K562 (cell line): ENCODE data around the gene PSRC1. TPM values are rescaled to one million over a fixed set of nuclear protein-coding genes. Genes with fewer than 3 reads are reported as not detected.

Experiments
- BHLHE40 ChIP-seq: IDR thresholded peaks from 2 replicates; pipeline ENCODE4 v1.6.1; 2011; ENCODE audit warnings: low read length, improper control_type of control experiment
- CBFB ChIP-seq: sonication (generic); formaldehyde crosslinking; IDR thresholded peaks from 2 replicates; pipeline ENCODE4 v1.4.0; 2020; ENCODE audit warnings: mild to moderate bottlenecking, missing genetic modification reagents
- CXXC5 ChIP-seq: fragments of 250-450 bp; sonication (Bioruptor Pico); IDR thresholded peaks from 2 replicates; pipeline ENCODE4 v1.8.0; 2022; ENCODE audit warnings: inconsistent platforms, mild to moderate bottlenecking, moderate library complexity
- HLTF ChIP-seq: fragments of 450-650 bp; IDR thresholded peaks from 2 replicates; pipeline ENCODE4 v1.6.1; 2016
- KHSRP ChIP-seq: fragments of 450-650 bp; IDR thresholded peaks from 2 replicates; pipeline ENCODE4 v1.6.1; 2017
- MAFK ChIP-seq: IDR thresholded peaks from 2 replicates; pipeline ENCODE4 v1.6.1; 2011; ENCODE audit warnings: low read length, improper control_type of control experiment
- MBD2 ChIP-seq: sonication (generic); IDR thresholded peaks from 2 replicates; pipeline ENCODE4 v1.6.1; 2016; ENCODE audit warnings: low read depth, borderline replicate concordance
- MIER1 ChIP-seq: fragments of 450-650 bp; IDR thresholded peaks from 2 replicates; pipeline ENCODE4 v1.6.1; 2016; ENCODE audit warnings: antibody characterized with exemption, mild to moderate bottlenecking, low read depth
- NFYB ChIP-seq: IDR thresholded peaks from 2 replicates; pipeline ENCODE4 v1.6.1; 2011; ENCODE audit warnings: mild to moderate bottlenecking, moderate library complexity; ENCODE audit not compliant: insufficient read length; ENCODE audit errors: extremely low read depth
- SIX5 ChIP-seq, 2 experiments: IDR thresholded peaks; 2 replicates each; pipeline ENCODE4 v1.6.1; 2011; ENCODE audit warnings: low read length in 2 of 2, borderline replicate concordance in 1 of 2, low read depth in 1 of 2, mild to moderate bottlenecking in 1 of 2, moderate library complexity in 1 of 2; ENCODE audit not compliant: insufficient read depth in 1 of 2
- SMAD1 ChIP-seq: fragments of 150-350 bp; IDR thresholded peaks from 2 replicates; pipeline ENCODE4 v1.6.1; 2014; ENCODE audit warnings: low read length, low read depth; ENCODE audit not compliant: partially characterized antibody
- STAG1 ChIP-seq: sonication (generic); formaldehyde crosslinking; IDR thresholded peaks from 2 replicates; pipeline ENCODE4 v1.5.0; 2020; ENCODE audit warnings: missing genetic modification reagents, borderline replicate concordance
- STAT5B ChIP-seq: fragments of 250-450 bp; sonication (Bioruptor Pico); IDR thresholded peaks from 2 replicates; pipeline ENCODE4 v1.8.0; 2021; ENCODE audit warnings: mild to moderate bottlenecking, inconsistent platforms
- SUPT5H ChIP-seq: fragments of 450-650 bp; IDR thresholded peaks from 2 replicates; pipeline ENCODE4 v1.6.1; 2016
- polyA plus RNA-seq, 8 experiments: library from polyadenylated mRNA; depleted of rRNA in 4 of 8; stranded (reverse) in 5 of 8; unstranded in 3 of 8; fragments of >200 nt; fragmentation: Nextera tagmentation in 2 of 8; fragmentation: Illumina TruSeq in 1 of 8; extraction: Ambion mirVana in 2 of 8; extraction: Trizol in 1 of 8; gene quantifications; 2 replicates each; pipeline versions ENCODE4 v1.2.1 to v1.2.3, GENCODE V29; 2011 to 2014; ENCODE audit warnings: inconsistent platforms in 1 of 8, missing spikeins in 1 of 8
- total RNA-seq, 7 experiments: library from RNA; depleted of rRNA in 6 of 7; stranded (reverse); fragments of >200 nt in 6 of 7; fragmentation: Illumina TruSeq in 2 of 7; extraction: Trizol in 2 of 7; gene quantifications; 2 replicates each; pipeline versions ENCODE4 v1.2.1 to v1.2.3, GENCODE V29; 2011 to 2021; ENCODE audit warnings: low replicate concordance in 1 of 7
- TF ChIP-seq, protein P1 (sequence below): conservative IDR thresholded peaks from 2 replicates; pipeline ENCODE4 v1.6.1; 2011; ENCODE audit warnings: low read depth, mild to moderate bottlenecking, low read length; ENCODE audit not compliant: control insufficient read depth
- TF ChIP-seq, protein P2 (sequence below), 2 experiments: fragments of 450-650 bp; formaldehyde crosslinking in 1 of 2; IDR thresholded peaks; 2 replicates each; pipeline versions ENCODE4 v1.4.0 to v1.6.1; 2014 to 2020; ENCODE audit warnings: mild to moderate bottlenecking in 2 of 2, borderline replicate concordance in 1 of 2, low read depth in 1 of 2
- TF ChIP-seq, protein P3 (sequence below): fragments of 250-450 bp; sonication (Bioruptor Pico); IDR thresholded peaks from 2 replicates; pipeline ENCODE4 v1.8.0; 2021; ENCODE audit warnings: moderate library complexity, mild to moderate bottlenecking, inconsistent platforms
- TF ChIP-seq, protein P4 (sequence below): fragments of 450-650 bp; IDR thresholded peaks from 2 replicates; pipeline ENCODE4 v1.6.1; 2016; ENCODE audit warnings: low read depth, mild to moderate bottlenecking, moderate library complexity

The PSRC1 gene
- total and polyA plus RNA-seq, 9 of the 15 experiments (the other 6 are each of a cell fraction or from before 2014, with no cell fraction given), result 6.5 to 65.2 (median 39.3) TPM

DNA sequence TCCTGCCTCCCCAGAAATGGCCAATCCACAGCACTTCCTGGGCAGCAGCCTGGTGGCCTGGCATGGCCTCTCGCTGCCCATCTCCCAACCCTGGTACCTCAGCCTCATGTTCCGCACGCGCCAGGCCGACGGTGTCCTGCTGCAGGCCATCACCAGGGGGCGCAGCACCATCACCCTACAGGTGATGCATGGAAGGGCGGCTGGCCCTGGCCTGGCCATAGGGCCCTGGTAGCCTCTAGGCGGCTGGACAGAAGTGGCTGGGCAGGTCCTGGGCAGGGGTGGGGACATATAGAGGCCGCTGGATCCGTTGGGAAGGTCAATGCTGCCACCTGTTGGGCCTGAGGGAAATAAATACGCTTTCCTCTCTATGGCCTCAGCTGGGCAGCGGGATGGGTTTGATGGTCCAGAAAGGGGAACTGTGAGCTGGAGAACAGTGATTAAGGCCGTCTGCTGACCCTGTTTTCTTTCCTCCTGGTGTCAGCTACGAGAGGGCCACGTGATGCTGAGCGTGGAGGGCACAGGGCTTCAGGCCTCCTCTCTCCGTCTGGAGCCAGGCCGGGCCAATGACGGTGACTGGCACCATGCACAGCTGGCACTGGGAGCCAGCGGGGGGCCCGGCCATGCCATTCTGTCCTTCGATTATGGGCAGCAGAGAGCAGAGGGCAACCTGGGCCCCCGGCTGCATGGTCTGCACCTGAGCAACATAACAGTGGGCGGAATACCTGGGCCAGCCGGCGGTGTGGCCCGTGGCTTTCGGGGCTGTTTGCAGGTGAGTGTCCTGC is 19.2 kb downstream of the PSRC1 start (continued):
- TF ChIP-seq CXXC5 (CRISPR knock-in tag), result peak; percentile 35; the same call in 1 of the 2 replicates
- TF ChIP-seq, protein P1, sequence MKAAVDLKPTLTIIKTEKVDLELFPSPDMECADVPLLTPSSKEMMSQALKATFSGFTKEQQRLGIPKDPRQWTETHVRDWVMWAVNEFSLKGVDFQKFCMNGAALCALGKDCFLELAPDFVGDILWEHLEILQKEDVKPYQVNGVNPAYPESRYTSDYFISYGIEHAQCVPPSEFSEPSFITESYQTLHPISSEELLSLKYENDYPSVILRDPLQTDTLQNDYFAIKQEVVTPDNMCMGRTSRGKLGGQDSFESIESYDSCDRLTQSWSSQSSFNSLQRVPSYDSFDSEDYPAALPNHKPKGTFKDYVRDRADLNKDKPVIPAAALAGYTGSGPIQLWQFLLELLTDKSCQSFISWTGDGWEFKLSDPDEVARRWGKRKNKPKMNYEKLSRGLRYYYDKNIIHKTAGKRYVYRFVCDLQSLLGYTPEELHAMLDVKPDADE, result peak; percentile 18; the same call in 1 of the 2 replicates
- no peak; the same call in 1 of the 2 replicates for TF ChIP-seq CBFB (CRISPR knock-in tag)
- TF ChIP-seq, protein P2, sequence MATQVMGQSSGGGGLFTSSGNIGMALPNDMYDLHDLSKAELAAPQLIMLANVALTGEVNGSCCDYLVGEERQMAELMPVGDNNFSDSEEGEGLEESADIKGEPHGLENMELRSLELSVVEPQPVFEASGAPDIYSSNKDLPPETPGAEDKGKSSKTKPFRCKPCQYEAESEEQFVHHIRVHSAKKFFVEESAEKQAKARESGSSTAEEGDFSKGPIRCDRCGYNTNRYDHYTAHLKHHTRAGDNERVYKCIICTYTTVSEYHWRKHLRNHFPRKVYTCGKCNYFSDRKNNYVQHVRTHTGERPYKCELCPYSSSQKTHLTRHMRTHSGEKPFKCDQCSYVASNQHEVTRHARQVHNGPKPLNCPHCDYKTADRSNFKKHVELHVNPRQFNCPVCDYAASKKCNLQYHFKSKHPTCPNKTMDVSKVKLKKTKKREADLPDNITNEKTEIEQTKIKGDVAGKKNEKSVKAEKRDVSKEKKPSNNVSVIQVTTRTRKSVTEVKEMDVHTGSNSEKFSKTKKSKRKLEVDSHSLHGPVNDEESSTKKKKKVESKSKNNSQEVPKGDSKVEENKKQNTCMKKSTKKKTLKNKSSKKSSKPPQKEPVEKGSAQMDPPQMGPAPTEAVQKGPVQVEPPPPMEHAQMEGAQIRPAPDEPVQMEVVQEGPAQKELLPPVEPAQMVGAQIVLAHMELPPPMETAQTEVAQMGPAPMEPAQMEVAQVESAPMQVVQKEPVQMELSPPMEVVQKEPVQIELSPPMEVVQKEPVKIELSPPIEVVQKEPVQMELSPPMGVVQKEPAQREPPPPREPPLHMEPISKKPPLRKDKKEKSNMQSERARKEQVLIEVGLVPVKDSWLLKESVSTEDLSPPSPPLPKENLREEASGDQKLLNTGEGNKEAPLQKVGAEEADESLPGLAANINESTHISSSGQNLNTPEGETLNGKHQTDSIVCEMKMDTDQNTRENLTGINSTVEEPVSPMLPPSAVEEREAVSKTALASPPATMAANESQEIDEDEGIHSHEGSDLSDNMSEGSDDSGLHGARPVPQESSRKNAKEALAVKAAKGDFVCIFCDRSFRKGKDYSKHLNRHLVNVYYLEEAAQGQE (IDR thresholded peaks at IDR 0.05; ENCODE audit: borderline replicate concordance), result peak; percentile 97
- TF ChIP-seq, protein P2 (CRISPR knock-in tag; IDR thresholded peaks at IDR 0.05; ENCODE audit: low read depth), result no peak
- peak; percentile 98 for TF ChIP-seq STAG1
- no peak; the same call in 1 of the 2 replicates for TF ChIP-seq MBD2
- TF ChIP-seq KHSRP, result no peak
- TF ChIP-seq NFYB, result no peak
- TF ChIP-seq, protein P3, sequence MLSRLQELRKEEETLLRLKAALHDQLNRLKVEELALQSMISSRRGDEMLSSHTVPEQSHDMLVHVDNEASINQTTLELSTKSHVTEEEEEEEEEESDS, result no peak
- no peak for TF ChIP-seq STAT5B (CRISPR knock-in tag)
- TF ChIP-seq, protein P4, sequence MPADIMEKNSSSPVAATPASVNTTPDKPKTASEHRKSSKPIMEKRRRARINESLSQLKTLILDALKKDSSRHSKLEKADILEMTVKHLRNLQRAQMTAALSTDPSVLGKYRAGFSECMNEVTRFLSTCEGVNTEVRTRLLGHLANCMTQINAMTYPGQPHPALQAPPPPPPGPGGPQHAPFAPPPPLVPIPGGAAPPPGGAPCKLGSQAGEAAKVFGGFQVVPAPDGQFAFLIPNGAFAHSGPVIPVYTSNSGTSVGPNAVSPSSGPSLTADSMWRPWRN, result no peak
- TF ChIP-seq MIER1, result no peak
- no peak for TF ChIP-seq SUPT5H
- peak; percentile 25 for TF ChIP-seq SMAD1
- no peak for TF ChIP-seq SIX5 (IDR thresholded peaks at IDR 0.05; ENCODE audit: borderline replicate concordance in 1 of 2, insufficient read depth in 1 of 2, low read depth in 1 of 2, low read length in 2 of 2)
- TF ChIP-seq BHLHE40, result peak; percentile 86
- no peak for TF ChIP-seq MAFK
- peak; percentile 73 for TF ChIP-seq HLTF
